ENCODE measurements around the gene TMEM258.

- TF ChIP-seq POLR2AphosphoS5 (IDR thresholded peaks at IDR 0.05; ENCODE audit: low read depth, low read length) (no peak), POLR2A (IDR thresholded peaks at IDR 0.05; ENCODE audit: low read depth, low read length) (no peak)
Measured at GRCh38 chr11:61743486-61744095, 48.8 kb downstream of the TMEM258 start.
